Measurements from ENCODE around the gene GCSH.

The GCSH gene

GRCh38 chr16:81127051-81127450 is 30.9 kb upstream of the GCSH start:
- Histone ChIP-seq H4K20me1 (ENCODE audit: control insufficient read depth, insufficient read depth, low read depth, low read length) (no peaks in the 10 kb centered on the region), H3K79me2 (ENCODE audit: control insufficient read depth, low read length) (no peaks in the 10 kb centered on the region), H3F3A (ENCODE audit: control insufficient read depth, insufficient read depth) (no peaks in the 10 kb centered on the region), H3K4me3 (ENCODE audit: low read length) (no peak overlapping the region), H3K4me2 (ENCODE audit: low read length) (no peak overlapping the region), H3K27me3 (ENCODE audit: control insufficient read depth, low read length) (no peaks in the 10 kb centered on the region), H3K9me2 (replicated peaks; ENCODE audit: control insufficient read depth, low read length) (no peaks in the 10 kb centered on the region), H3K9me3 (ENCODE audit: control insufficient read depth, insufficient read depth, low read length) (no peaks in the 10 kb centered on the region), H3K27ac (ENCODE audit: low read depth, low read length) (no peak overlapping the region), H3K4me1 (ENCODE audit: control insufficient read depth, low read length) (no peaks in the 10 kb centered on the region), H3K36me3 (ENCODE audit: control insufficient read depth, low read length) (no peaks in the 10 kb centered on the region)
- no peak for TF ChIP-seq EZH2phosphoT487 (IDR thresholded peaks at IDR 0.05; ENCODE audit: borderline replicate concordance, low read length)

- Histone ChIP-seq H3K4me3 (ENCODE audit: low read length) (no peak overlapping the region), H3K36me3 (ENCODE audit: control insufficient read depth, low read length) (no peaks in the 10 kb centered on the region), H3K4me2 (ENCODE audit: low read length) (no peak overlapping the region), H3K79me2 (ENCODE audit: control insufficient read depth, low read length) (no peaks in the 10 kb centered on the region), H3K9me3 (ENCODE audit: control insufficient read depth, insufficient read depth, low read length) (no peaks in the 10 kb centered on the region), H3K27ac (ENCODE audit: low read depth, low read length) (no peak overlapping the region), H3K27me3 (ENCODE audit: control insufficient read depth, low read length) (no peaks in the 10 kb centered on the region), H3K9me2 (replicated peaks; ENCODE audit: control insufficient read depth, low read length) (no peaks in the 10 kb centered on the region), H3K4me1 (ENCODE audit: control insufficient read depth, low read length) (no peaks in the 10 kb centered on the region), H4K20me1 (ENCODE audit: control insufficient read depth, insufficient read depth, low read depth, low read length) (no peaks in the 10 kb centered on the region), H3F3A (ENCODE audit: control insufficient read depth, insufficient read depth) (no peaks in the 10 kb centered on the region)
- TF ChIP-seq CTCF (IDR thresholded peaks at IDR 0.05; ENCODE audit: low read depth, low read length, poor library complexity, severe bottlenecking) (no peak), EZH2phosphoT487 (IDR thresholded peaks at IDR 0.05; ENCODE audit: borderline replicate concordance, low read length) (no peak)
These were observed 27.1 kb upstream of the GCSH start for GRCh38 chr16:81123092-81123852.

- H3K4me1 ChIP-seq (ENCODE audit: control insufficient read depth, low read length), result no peaks in the 10 kb centered on the region
- H3F3A ChIP-seq (ENCODE audit: control insufficient read depth, insufficient read depth), result no peaks in the 10 kb centered on the region
- no peaks in the 10 kb centered on the region for H3K9me3 ChIP-seq (ENCODE audit: control insufficient read depth, insufficient read depth, low read length)
- no peaks in the 10 kb centered on the region for H3K36me3 ChIP-seq (ENCODE audit: control insufficient read depth, low read length)
- no peaks in the 10 kb centered on the region for H3K9me2 ChIP-seq (replicated peaks; ENCODE audit: control insufficient read depth, low read length)
- H3K79me2 ChIP-seq (ENCODE audit: control insufficient read depth, low read length), result no peaks in the 10 kb centered on the region
- H3K4me2 ChIP-seq (ENCODE audit: low read length), result no peak overlapping the region
- TF ChIP-seq EZH2phosphoT487 (IDR thresholded peaks at IDR 0.05; ENCODE audit: borderline replicate concordance, low read length), result no peak
- TF ChIP-seq CTCF (IDR thresholded peaks at IDR 0.05; ENCODE audit: low read depth, low read length, poor library complexity, severe bottlenecking), result no peak
- no peaks in the 10 kb centered on the region for H3K27me3 ChIP-seq (ENCODE audit: control insufficient read depth, low read length)
- no peak overlapping the region for H3K27ac ChIP-seq (ENCODE audit: low read depth, low read length)
- no peaks in the 10 kb centered on the region for H4K20me1 ChIP-seq (ENCODE audit: control insufficient read depth, insufficient read depth, low read depth, low read length)
- no peak overlapping the region for H3K4me3 ChIP-seq (ENCODE audit: low read length)
These were observed 25.3 kb upstream of the GCSH start for GRCh38 chr16:81121474-81121990.

GRCh38 chr16:81117436-81117835 is 21.2 kb upstream of the GCSH start:
- H3K9me3 ChIP-seq (ENCODE audit: control insufficient read depth, insufficient read depth, low read length), result no peaks in the 10 kb centered on the region
- no peaks in the 10 kb centered on the region for H3K36me3 ChIP-seq (ENCODE audit: control insufficient read depth, low read length)
- H3K4me1 ChIP-seq (ENCODE audit: control insufficient read depth, low read length), result no peaks in the 10 kb centered on the region
- H3K27me3 ChIP-seq (ENCODE audit: control insufficient read depth, low read length), result no peaks in the 10 kb centered on the region
- no peaks in the 10 kb centered on the region for H3F3A ChIP-seq (ENCODE audit: control insufficient read depth, insufficient read depth)
- no peak overlapping the region for H3K4me3 ChIP-seq (ENCODE audit: low read length)
- no peaks in the 10 kb centered on the region for H4K20me1 ChIP-seq (ENCODE audit: control insufficient read depth, insufficient read depth, low read depth, low read length)
- H3K9me2 ChIP-seq (replicated peaks; ENCODE audit: control insufficient read depth, low read length), result no peaks in the 10 kb centered on the region
- no peak for TF ChIP-seq CTCF (IDR thresholded peaks at IDR 0.05; ENCODE audit: low read depth, low read length, poor library complexity, severe bottlenecking)
- no peak for TF ChIP-seq EZH2phosphoT487 (IDR thresholded peaks at IDR 0.05; ENCODE audit: borderline replicate concordance, low read length)
- H3K27ac ChIP-seq (ENCODE audit: low read depth, low read length), result no peak overlapping the region
- H3K4me2 ChIP-seq (ENCODE audit: low read length), result no peak overlapping the region
- no peaks in the 10 kb centered on the region for H3K79me2 ChIP-seq (ENCODE audit: control insufficient read depth, low read length)

Measured in DOHH2 (cell line).